OCI-LY1 (cell line): ENCODE results near the gene MAFB.

Experiments
- H2AFZ ChIP-seq: fragments of 200-600 bp; sonication (generic), shearing (Covaris generic); 2 replicates; pipeline ENCODE4 v1.6.0; 2014; ENCODE audit warnings: antibody characterized with exemption, mild to moderate bottlenecking, low read length
- H3F3A ChIP-seq: fragments of 200-600 bp; sonication (generic), shearing (Covaris generic); 2 replicates; pipeline ENCODE4 v1.6.0; 2014; ENCODE audit warnings: mild to moderate bottlenecking, antibody characterized with exemption, low read length, moderate library complexity; ENCODE audit not compliant: insufficient read depth
- H3K27ac ChIP-seq: fragments of 200-600 bp; sonication (generic); 2 replicates; pipeline ENCODE4 v1.5.1; 2014; ENCODE audit warnings: low read length, mixed run types, mild to moderate bottlenecking, low read depth; ENCODE audit not compliant: poor library complexity, severe bottlenecking
- H3K27me3 ChIP-seq: fragments of 200-600 bp; sonication (generic); 2 replicates; pipeline ENCODE4 v1.6.0; 2014; ENCODE audit warnings: antibody characterized with exemption, mild to moderate bottlenecking, low read length, moderate library complexity; ENCODE audit not compliant: insufficient read depth
- H3K36me3 ChIP-seq: fragments of 200-600 bp; sonication (generic); 2 replicates; pipeline ENCODE4 v1.6.1; 2014; ENCODE audit warnings: mild to moderate bottlenecking, antibody characterized with exemption, low read length, moderate library complexity, mixed read lengths; ENCODE audit not compliant: insufficient read depth
- H3K4me1 ChIP-seq: fragments of 200-600 bp; sonication (generic); 2 replicates; pipeline ENCODE4 v1.5.1; 2014; ENCODE audit warnings: mild to moderate bottlenecking, low read length, moderate library complexity; ENCODE audit not compliant: insufficient read depth, severe bottlenecking
- H3K4me2 ChIP-seq: fragments of 200-600 bp; sonication (generic), shearing (Covaris generic); 2 replicates; pipeline ENCODE4 v1.6.1; 2014; ENCODE audit warnings: low read length
- H3K4me3 ChIP-seq: fragments of 200-600 bp; sonication (generic); 2 replicates; pipeline ENCODE4 v1.5.1; 2014; ENCODE audit warnings: low read length, low read depth, mild to moderate bottlenecking, mixed read lengths; ENCODE audit not compliant: poor library complexity, severe bottlenecking
- H3K79me2 ChIP-seq: fragments of 200-600 bp; shearing (Covaris generic); 2 replicates; pipeline ENCODE4 v1.6.1; 2016; ENCODE audit warnings: mixed run types, low read length, mixed read lengths; ENCODE audit not compliant: insufficient read depth
- H3K9ac ChIP-seq: fragments of 200-600 bp; sonication (generic), shearing (Covaris generic); 2 replicates; pipeline ENCODE4 v1.6.1; 2014; ENCODE audit warnings: mild to moderate bottlenecking, low read length, mixed read lengths
- H3K9me2 ChIP-seq: fragments of 200-600 bp; sonication (generic), shearing (Covaris generic); 2 replicates; pipeline ENCODE4 v1.6.1; 2014; ENCODE audit warnings: low read depth, mild to moderate bottlenecking, low read length, mixed read lengths
- H3K9me3 ChIP-seq: fragments of 200-600 bp; shearing (Covaris generic); 2 replicates; pipeline ENCODE4 v1.6.1; 2014; ENCODE audit warnings: low read length, mixed read lengths
- H4K20me1 ChIP-seq: fragments of 200-600 bp; sonication (generic), shearing (Covaris generic); 2 replicates; pipeline ENCODE4 v1.6.0; 2016; ENCODE audit warnings: mild to moderate bottlenecking, low read length; ENCODE audit not compliant: insufficient read depth
- CTCF ChIP-seq: fragments of 200-600 bp; sonication (generic), shearing (Covaris generic); IDR thresholded peaks from 2 replicates; pipeline ENCODE4 v1.5.1; 2017; ENCODE audit warnings: mild to moderate bottlenecking, antibody characterized with exemption, low read length, moderate library complexity, mixed read lengths
- EZH2 ChIP-seq: fragments of 200-600 bp; sonication (generic), shearing (Covaris generic); IDR thresholded peaks from 2 replicates; pipeline ENCODE4 v1.8.0; 2017; ENCODE audit warnings: borderline replicate concordance, mixed run types, mild to moderate bottlenecking, antibody characterized with exemption, low read length, moderate library complexity, mixed read lengths

Gene MAFB

GRCh38 chr20:40682104-40682981 lies 6.7 kb downstream of the MAFB start:
- H3K27ac ChIP-seq: no peak overlapping the region
- no peaks in the 10 kb centered on the region for H3K9me3 ChIP-seq
- H3K4me2 ChIP-seq: no peak overlapping the region
- no peaks in the 10 kb centered on the region for H3K9me2 ChIP-seq
- H3K79me2 ChIP-seq: no peaks in the 10 kb centered on the region
- no peak overlapping the region for H2AFZ ChIP-seq
- H3K4me3 ChIP-seq: no peak overlapping the region
- H3K4me1 ChIP-seq: no peaks in the 10 kb centered on the region
- H4K20me1 ChIP-seq: no peaks in the 10 kb centered on the region
- H3K27me3 ChIP-seq: no peaks in the 10 kb centered on the region
- H3F3A ChIP-seq: no peaks in the 10 kb centered on the region
- H3K9ac ChIP-seq: no peak overlapping the region
- TF ChIP-seq CTCF (no peak), EZH2 (no peak)
- H3K36me3 ChIP-seq: no peaks in the 10 kb centered on the region

GRCh38 chr20:40681684-40682083 lies 7.4 kb downstream of the MAFB start:
- Histone ChIP-seq H3F3A (no peaks in the 10 kb centered on the region), H4K20me1 (no peaks in the 10 kb centered on the region), H3K79me2 (no peaks in the 10 kb centered on the region), H3K27ac (no peak overlapping the region), H2AFZ (no peak overlapping the region), H3K9me3 (no peaks in the 10 kb centered on the region), H3K4me2 (no peak overlapping the region), H3K9me2 (no peaks in the 10 kb centered on the region), H3K27me3 (no peaks in the 10 kb centered on the region), H3K9ac (no peak overlapping the region), H3K36me3 (no peaks in the 10 kb centered on the region), H3K4me1 (no peaks in the 10 kb centered on the region), H3K4me3 (no peak overlapping the region)
- TF ChIP-seq CTCF (no peak), EZH2 (no peak)

GRCh38 chr20:40681165-40681564 lies 7.9 kb downstream of the MAFB start:
- no peak overlapping the region for H3K4me3 ChIP-seq
- no peak overlapping the region for H3K27ac ChIP-seq
- H3K4me1 ChIP-seq: no peaks in the 10 kb centered on the region
- no peaks in the 10 kb centered on the region for H3K9me3 ChIP-seq
- H3K36me3 ChIP-seq: no peaks in the 10 kb centered on the region
- H3K79me2 ChIP-seq: no peaks in the 10 kb centered on the region
- H3K27me3 ChIP-seq: no peaks in the 10 kb centered on the region
- TF ChIP-seq CTCF (no peak), EZH2 (no peak)
- no peak overlapping the region for H3K9ac ChIP-seq
- no peaks in the 10 kb centered on the region for H3F3A ChIP-seq
- no peaks in the 10 kb centered on the region for H3K9me2 ChIP-seq
- no peaks in the 10 kb centered on the region for H4K20me1 ChIP-seq
- no peak overlapping the region for H2AFZ ChIP-seq
- H3K4me2 ChIP-seq: no peak overlapping the region
